GM19324 (cell line): Measurements from ENCODE around the gene PTTG1IP.

Experiments
- ATAC-seq: cut with Tn5 transposase; IDR thresholded peaks from one replicate; pipeline ENCODE4 v1.9.1; 2021; ENCODE audit warnings: mild to moderate bottlenecking, moderate library complexity; ENCODE audit not compliant: unreplicated experiment, low FRiP score

The PTTG1IP gene

DNA sequence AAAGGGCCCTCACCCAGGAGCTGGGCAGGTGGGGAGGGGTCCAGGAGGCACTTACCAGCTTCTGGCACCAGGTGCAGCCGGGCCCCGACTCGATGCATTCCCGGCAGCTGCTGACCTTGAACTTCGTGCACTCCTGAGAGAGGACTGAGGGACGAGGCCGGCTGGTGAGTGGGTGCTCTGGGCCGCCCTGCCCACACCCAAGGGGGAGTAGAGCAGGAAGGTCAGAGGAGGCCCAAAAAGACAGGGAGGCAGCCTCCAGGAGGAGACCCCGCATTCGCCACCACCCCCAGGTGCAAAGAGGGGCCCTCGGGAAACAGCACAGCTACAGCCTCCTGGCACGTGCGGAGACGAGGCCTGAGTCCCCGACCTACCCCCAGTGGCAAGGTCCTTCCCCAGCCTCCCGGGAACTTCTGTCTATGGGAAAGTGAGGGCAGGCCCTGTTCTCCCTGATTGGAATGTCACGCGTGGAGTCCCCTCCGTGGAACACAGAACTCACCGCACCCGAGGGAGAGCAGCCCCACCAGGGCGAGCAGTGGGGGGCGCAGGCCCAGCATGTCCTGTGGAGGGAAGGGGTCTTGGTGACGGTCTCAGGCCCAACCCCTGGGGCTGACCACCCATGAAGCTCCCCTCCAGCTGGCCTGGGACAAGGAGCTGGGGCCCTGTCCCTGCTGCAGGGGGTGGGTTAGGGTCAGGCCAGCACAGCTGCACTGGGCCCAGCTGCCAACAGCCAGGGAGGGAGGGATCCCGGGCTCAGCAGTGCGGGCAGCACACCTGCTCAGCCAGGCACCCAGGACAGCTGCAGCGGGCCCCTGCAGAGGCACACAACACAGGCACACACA is 37.0 kb upstream of the PTTG1IP start:
- no peak for ATAC-seq

DNA sequence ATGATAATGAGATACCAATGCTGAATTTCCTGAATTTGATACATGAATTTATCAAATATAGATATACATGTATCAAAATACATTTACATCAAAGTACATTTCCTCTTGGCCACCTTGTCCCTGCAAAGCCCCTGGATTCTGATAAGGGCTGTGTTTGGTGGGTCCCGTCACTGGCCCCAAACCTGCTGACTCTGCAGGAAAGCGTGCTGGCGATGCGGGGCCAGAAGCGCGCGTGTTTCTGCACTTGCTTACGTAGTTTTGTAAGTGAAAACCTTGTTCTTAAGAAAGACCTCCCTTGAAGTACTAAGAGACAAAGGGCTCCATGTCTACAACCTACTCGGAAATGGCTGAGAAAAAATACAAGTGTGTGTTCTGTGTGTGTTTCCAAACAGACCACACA is 36.2 kb upstream of the PTTG1IP start:
- ATAC-seq: no peak

- no peak for ATAC-seq
Measured at GRCh38 chr21:44908908-44909307, 35.4 kb upstream of the PTTG1IP start.

GRCh38 chr21:44907966-44908895 is 34.7 kb upstream of the PTTG1IP start:
- ATAC-seq: no peak

DNA sequence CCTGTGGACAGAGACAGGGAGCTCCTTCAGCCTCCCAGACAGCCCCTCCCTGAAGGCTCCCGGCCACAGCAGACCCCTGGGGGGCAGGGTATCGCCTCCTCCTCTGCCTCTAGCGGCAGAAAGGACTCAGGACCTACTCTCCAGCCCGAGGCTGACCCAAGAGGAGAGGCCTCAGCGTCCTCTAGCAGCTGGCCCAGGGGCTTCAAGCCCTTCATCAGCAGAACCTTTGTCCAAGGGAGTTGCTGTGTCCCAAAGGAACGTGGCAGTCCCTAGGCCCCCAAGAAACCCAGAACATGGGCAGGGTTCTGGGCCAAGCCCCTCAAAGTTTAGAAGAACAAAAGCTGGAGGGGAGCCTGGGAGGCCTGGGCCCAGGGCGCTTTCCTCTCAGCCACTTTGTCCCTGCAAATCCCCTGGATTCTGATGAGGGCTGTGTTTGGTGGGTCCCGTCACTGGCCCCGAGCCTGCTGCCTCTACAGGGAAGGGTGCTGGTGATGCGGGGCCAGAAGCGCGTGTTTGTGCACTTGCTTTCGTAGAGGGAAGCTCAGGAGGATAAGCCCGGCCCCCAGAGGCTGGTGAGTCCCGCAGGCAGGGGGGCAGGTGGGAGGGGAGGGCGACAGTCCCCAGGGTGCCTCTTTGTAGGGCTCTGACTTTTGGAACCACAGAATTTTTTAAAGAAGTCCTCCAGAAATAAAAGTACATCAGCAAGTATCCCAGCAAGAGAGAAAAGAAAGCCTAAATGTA is 33.9 kb upstream of the PTTG1IP start:
- no peak for ATAC-seq

DNA sequence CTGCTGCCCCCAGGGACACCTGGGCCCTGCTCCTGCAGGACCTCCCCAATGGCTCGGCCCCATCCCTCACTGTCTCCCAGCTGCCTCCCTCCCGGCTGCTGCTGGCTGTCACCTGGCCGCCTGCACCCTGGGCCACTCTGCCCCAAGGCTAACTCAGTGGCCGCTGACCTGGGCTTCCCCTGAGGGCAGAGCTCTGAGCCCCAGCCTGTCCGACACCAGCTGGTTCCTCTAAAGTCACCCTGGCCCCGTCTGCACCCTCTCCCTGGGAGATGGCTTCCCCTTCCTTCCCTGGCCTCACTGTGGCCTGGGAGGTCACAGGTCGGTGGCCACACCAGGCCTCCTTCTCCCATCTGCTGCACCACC is 32.2 kb upstream of the PTTG1IP start:
- ATAC-seq: no peak

- ATAC-seq: no peak
Measured at GRCh38 chr21:44905016-44905727, 31.7 kb upstream of the PTTG1IP start.

- ATAC-seq: no peak
Measured at GRCh38 chr21:44904141-44904923, 30.8 kb upstream of the PTTG1IP start.

DNA sequence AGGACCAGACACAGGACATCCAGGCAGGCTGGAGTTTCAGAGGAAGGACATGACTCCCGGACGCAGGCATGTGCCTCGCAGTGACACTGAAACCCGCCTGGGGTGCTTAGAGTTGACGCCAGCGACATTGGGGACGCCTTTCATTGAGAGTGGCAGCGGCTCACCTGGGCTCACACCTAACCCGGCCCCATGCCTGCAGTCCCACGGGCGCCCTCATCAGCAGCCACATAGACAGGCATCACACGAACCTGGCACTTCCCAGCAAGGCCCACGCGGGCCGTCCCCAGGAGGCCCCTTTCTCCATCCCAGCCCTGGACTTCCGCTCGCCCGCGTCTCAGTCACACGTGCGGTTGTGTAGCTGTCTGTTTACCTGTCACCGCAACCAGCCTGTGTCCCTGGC is 30.2 kb upstream of the PTTG1IP start:
- no peak for ATAC-seq

DNA sequence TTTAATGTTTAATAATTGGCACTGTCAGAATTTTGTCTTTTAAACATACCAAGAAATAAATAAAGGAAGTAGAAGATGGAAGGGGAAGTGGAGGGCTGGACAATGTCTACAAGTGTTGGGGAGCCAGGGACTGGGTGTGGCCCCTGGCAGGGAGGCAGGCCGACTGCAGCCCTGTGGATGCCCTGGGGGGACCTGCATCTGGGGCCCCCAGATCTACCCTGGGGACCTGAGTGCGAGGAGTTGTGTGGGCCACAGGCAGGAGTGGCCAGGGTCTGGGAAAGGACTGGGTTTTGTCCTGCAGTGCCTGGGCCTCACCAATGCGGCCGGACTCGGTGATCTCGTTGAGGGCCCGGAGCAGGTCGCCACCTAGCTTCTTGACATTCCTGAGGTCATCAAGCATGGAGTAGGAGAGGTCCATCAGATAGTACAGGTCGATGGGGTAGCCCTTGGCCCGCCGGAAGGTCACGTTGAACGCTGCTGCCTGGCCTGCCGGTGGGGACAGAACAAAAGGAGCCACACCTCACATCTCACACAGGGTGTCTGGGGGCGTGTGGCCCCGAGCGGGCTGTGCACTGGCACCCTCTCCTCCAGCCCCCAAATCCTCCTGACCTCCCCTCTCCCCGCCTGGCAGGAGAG is 29.7 kb upstream of the PTTG1IP start:
- no peak for ATAC-seq

DNA sequence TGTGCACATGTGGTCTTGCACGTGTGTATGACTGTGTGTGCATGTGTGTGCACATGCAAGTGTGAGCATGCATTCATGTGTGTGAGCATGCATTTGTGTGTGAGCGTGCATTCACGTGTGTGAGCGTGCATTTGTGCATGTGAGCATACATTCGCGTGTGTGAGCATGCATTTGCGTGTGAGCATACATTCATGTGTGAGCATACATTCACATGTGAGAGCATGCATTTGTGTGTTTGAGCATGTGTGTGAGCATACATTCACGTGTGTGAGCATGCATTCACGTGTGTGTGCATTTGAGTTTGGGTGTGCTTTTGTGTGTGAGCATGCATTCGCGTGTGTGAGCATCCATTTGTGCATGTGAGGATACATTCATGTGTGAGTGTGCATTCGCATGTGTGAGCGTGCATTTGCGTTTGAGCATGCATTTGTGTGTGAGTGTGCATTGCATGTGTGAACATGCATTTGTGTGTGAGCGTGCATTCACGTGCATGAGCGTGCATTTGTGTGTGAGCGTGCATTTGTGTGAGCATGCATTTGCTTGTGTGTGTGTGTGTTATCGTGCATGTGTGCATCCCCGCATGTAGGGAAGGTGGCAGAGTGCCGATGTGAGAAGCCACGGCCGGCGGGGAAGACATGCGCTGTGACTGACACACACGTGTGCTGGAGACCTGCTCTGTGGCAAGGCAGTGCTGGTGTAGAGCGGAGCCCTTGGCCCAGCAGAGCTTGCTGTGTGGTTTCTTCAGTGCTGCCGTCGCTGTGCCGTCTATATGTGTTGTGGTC is 29.0 kb upstream of the PTTG1IP start:
- ATAC-seq: no peak

- no peak for ATAC-seq
Measured at GRCh38 chr21:44901391-44902074, 28.0 kb upstream of the PTTG1IP start.

DNA sequence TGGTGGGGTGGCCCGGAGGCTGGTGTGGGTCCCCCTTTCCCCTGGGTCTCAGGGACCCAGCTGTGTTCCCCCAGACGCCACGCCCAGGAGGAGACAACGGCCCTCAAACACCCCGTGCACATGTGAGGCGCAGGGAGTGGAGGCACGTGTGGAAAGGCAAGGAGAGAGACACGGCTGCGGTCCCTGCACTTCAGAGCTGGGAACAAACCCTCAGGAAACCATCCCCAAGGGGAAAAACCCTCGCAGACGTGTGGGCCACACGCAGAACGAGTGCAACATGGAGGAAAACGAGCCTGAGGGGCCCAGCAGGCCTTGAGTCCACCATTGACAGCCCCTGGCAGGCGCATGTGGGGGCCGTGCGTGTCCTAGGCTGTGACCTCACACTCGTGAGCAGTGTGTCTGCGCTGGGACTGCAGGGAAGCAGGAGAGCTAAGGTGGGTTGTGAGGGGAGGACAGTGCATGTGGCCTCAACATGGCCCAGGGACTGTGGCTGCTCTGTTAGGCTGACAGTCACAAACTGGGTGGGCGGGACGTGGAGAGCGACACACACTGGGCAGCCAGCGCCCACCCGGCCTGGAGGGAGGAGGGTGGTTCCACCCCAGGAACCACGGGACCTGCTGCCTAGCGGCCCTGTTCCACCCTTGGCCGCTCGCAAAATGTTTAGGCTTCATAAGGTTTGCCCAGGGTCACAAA is 27.2 kb upstream of the PTTG1IP start:
- ATAC-seq: no peak

- no peak for ATAC-seq
Measured at GRCh38 chr21:44899768-44900558, 26.5 kb upstream of the PTTG1IP start.

GRCh38 chr21:44898851-44899767 is 25.6 kb upstream of the PTTG1IP start:
- no peak for ATAC-seq
